ENCODE results near the gene PTGS1.

- TF ChIP-seq RAD21 (conservative IDR thresholded peaks at IDR 0.05) (no peak), CTCF (IDR thresholded peaks at IDR 0.05; ENCODE audit: poor library complexity, severe bottlenecking) (no peak), EZH2 (IDR thresholded peaks at IDR 0.05; ENCODE audit: borderline replicate concordance, insufficient read depth, low read length, poor library complexity, severe bottlenecking) (no peak), TAF1 (IDR thresholded peaks at IDR 0.05; ENCODE audit: low read depth) (no peak), EP300 (conservative IDR thresholded peaks at IDR 0.05; ENCODE audit: poor library complexity, severe bottlenecking) (no peak), POLR2AphosphoS5 (IDR thresholded peaks at IDR 0.05) (no peak), SMC3 (conservative IDR thresholded peaks at IDR 0.05; ENCODE audit: poor library complexity) (no peak), MXI1 (conservative IDR thresholded peaks at IDR 0.05; ENCODE audit: poor library complexity, severe bottlenecking) (no peak)
- TF ChIP-seq, protein P1, sequence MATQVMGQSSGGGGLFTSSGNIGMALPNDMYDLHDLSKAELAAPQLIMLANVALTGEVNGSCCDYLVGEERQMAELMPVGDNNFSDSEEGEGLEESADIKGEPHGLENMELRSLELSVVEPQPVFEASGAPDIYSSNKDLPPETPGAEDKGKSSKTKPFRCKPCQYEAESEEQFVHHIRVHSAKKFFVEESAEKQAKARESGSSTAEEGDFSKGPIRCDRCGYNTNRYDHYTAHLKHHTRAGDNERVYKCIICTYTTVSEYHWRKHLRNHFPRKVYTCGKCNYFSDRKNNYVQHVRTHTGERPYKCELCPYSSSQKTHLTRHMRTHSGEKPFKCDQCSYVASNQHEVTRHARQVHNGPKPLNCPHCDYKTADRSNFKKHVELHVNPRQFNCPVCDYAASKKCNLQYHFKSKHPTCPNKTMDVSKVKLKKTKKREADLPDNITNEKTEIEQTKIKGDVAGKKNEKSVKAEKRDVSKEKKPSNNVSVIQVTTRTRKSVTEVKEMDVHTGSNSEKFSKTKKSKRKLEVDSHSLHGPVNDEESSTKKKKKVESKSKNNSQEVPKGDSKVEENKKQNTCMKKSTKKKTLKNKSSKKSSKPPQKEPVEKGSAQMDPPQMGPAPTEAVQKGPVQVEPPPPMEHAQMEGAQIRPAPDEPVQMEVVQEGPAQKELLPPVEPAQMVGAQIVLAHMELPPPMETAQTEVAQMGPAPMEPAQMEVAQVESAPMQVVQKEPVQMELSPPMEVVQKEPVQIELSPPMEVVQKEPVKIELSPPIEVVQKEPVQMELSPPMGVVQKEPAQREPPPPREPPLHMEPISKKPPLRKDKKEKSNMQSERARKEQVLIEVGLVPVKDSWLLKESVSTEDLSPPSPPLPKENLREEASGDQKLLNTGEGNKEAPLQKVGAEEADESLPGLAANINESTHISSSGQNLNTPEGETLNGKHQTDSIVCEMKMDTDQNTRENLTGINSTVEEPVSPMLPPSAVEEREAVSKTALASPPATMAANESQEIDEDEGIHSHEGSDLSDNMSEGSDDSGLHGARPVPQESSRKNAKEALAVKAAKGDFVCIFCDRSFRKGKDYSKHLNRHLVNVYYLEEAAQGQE (IDR thresholded peaks at IDR 0.05; ENCODE audit: borderline replicate concordance), result no peak
Measured at GRCh38 chr9:122396614-122397148, 25.9 kb downstream of the PTGS1 start.
